Esophagus muscularis mucosa (tissue), 4 donors: ENCODE results near the gene C11orf98.

Experiments
- CTCF ChIP-seq, 3 experiments: fragments of 200-600 bp in 2 of 3; fragments of 450-650 bp in 1 of 3; sonication (generic) in 2 of 3; IDR thresholded peaks; one replicate each; pipeline ENCODE4 v1.5.1; 2017 to 2019; ENCODE audit warnings: antibody characterized with exemption in 3 of 3, mild to moderate bottlenecking in 2 of 3, moderate library complexity in 1 of 3
- EP300 ChIP-seq: sonication (generic); formaldehyde crosslinking; IDR thresholded peaks from one replicate; pipeline ENCODE4 v1.6.1; 2017; ENCODE audit warnings: antibody characterized with exemption
- POLR2A ChIP-seq: fragments of 450-650 bp; IDR thresholded peaks from one replicate; pipeline ENCODE4 v1.6.1; 2017; ENCODE audit warnings: antibody characterized with exemption, moderate library complexity, mild to moderate bottlenecking, low read depth
- POLR2AphosphoS5 ChIP-seq, 2 donors: sonication (generic); formaldehyde crosslinking; IDR thresholded peaks; one replicate each; pipeline ENCODE4 v1.6.1; 2017; ENCODE audit warnings: antibody characterized with exemption in 2 of 2

DNA sequence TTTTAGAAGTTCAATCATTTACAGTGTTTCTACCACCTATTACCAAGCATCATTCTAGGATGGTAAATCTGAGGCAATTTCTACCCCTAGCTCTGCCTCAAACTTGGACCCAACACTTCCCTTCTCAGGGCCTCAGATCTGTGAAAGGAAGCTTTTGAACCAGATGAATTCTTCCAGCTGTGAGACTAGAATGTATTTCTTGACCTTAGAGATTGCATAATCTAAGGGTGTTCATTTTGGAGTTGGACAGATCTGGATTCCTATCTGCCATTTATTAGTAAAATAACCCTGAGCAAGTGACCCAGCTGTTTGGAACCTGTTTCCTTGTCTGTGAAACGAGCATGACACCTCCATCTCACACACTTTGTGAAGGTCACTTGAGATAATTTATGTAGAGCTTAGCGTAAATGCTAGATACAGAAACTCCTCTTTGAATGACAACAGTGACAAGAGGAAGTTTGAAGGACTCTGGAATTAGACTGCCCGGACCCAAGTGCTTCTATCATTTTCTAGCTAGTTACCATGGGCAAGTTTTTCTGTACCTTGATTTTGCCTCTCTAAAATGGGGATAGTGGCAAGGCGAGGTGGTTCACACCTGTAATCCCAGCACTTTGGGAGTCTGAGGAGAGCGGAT lies 8.1 kb downstream of the C11orf98 start:
- TF ChIP-seq POLR2A (no peak), CTCF (IDR thresholded peaks at IDR 0.05) (no peak), POLR2AphosphoS5 (IDR thresholded peaks at IDR 0.05) (no peak), EP300 (no peak)
